HUES64 (cell line): ENCODE measurements around the gene AGPAT1.
A peak's percentile ranks its signal among the peaks of the same experiment; 100 is the strongest.

ENCODE experiments used
- H3K27ac ChIP-seq: 2 replicates; pipeline ENCODE4 v1.7.0; 2013; ENCODE audit warnings: low read depth, low read length, inconsistent platforms
- H3K27me3 ChIP-seq: 2 replicates; pipeline ENCODE4 v1.6.1; 2013; ENCODE audit warnings: mild to moderate bottlenecking, low read length; ENCODE audit not compliant: insufficient read depth
- H3K36me3 ChIP-seq: 2 replicates; pipeline ENCODE4 v1.6.1; 2013; ENCODE audit warnings: mild to moderate bottlenecking, low read length; ENCODE audit not compliant: insufficient read depth
- H3K4me1 ChIP-seq: 2 replicates; pipeline ENCODE4 v1.6.1; 2013; ENCODE audit warnings: mild to moderate bottlenecking, low read length, moderate library complexity; ENCODE audit not compliant: insufficient read depth
- H3K4me3 ChIP-seq: 2 replicates; pipeline ENCODE4 v1.5.1; 2013; ENCODE audit warnings: mild to moderate bottlenecking, low read length, moderate library complexity
- H3K9ac ChIP-seq: 2 replicates; pipeline ENCODE4 v1.6.1; 2013; ENCODE audit warnings: mild to moderate bottlenecking, low read depth, low read length
- H3K9me3 ChIP-seq: 2 replicates; pipeline ENCODE4 v1.6.1; 2013; ENCODE audit warnings: low read depth, low read length; ENCODE audit not compliant: insufficient read depth
- WGBS: fragments of 150-250, 120-280 bp; methylation state at CpG from one replicate; pipeline ENCODE4 v1.1.7; 2013; ENCODE audit warnings: missing lambda C conversion rate; 5-methylcytosine and 5-hydroxymethylcytosine counted together

AGPAT1 gene

DNA sequence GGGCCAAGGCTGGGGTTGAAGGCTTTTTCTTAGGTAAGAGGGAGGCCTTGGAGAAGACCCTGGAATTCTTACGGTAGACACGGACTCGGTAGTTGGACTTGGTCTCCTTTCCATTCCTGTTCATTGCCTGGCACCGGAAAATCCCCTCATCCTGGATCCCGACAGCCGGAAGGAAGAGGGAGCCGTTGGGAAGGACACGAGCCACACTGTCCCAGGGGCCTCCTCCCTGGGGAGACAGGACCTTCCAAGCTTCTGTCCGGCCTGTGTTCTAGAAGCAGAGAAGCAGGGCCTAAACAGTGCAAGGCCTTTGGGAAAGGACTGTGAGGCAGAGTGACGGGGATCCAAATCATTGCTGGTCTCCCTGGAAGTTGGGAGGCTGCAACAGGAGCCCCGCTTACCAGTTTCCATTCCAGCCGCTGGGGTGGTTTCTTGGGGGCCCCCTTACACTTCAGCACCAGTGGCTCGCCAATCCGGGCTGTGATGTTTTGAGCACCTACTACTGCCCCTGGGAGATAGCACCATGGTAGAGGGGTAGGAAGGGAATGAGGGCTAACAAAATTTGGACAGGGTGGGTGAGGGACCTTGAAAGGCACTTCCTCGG lies 7.7 kb upstream of the AGPAT1 start:
- WGBS, result 94% methylated on average over 15 of the region's 15 CpGs
- Histone ChIP-seq H3K9me3 (no peaks in the 10 kb centered on the region), H3K4me3 (no peak overlapping the region), H3K27me3 (no peaks in the 10 kb centered on the region), H3K27ac (no peak overlapping the region; the same call in 1 of the 2 replicates), H3K9ac (no peak overlapping the region), H3K4me1 (no peaks in the 10 kb centered on the region), H3K36me3 (peaks cover 62% of the 10 kb centered on the region)

DNA sequence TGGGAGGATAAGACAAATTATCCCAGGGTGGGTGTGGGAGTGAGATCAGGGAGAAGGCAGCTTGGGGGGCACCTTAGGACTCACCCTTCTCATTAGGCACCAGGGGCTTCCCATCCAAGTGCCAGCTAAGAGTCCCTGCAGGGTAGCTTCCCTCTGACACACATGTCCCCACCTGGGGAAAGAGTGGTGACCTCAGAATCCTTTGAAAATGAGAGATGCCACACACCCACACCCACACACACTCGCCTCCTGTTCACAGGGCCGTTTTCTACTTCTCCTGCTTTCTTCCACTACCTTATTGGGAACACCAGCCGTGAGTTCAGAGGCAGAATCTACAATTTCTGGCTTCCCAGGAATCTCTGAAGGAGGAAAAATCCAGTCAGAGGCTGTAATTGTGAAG lies 7.1 kb upstream of the AGPAT1 start:
- Histone ChIP-seq H3K4me3 (no peak overlapping the region), H3K9me3 (no peaks in the 10 kb centered on the region), H3K4me1 (no peaks in the 10 kb centered on the region), H3K27me3 (no peaks in the 10 kb centered on the region), H3K27ac (no peak overlapping the region; the same call in 1 of the 2 replicates), H3K36me3 (peaks cover 60% of the 10 kb centered on the region), H3K9ac (no peak overlapping the region)
- 92% methylated on average over 3 of the region's 3 CpGs for WGBS

DNA sequence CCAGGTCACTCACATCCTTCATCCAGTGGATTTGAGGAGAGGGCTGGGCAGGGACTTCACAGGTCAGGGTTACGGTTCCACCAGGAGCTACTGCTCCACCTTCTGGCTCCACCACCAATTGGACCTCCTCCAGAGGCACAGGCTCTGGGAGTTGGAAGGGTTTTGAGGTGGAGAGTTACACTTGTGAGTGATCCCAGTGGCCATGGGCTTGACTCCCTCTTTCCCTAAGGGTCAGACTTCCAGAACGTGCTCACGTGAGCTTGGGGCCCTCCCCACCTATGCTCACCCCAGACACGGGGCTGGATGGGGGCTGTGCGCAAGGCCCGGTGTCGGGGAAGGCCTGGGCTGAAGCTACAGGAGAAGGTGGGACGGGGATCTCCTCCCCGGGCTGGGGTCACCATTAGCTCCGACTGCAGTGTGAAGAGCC lies 6.7 kb upstream of the AGPAT1 start:
- Histone ChIP-seq H3K4me1 (no peaks in the 10 kb centered on the region), H3K9ac (no peak overlapping the region), H3K9me3 (no peaks in the 10 kb centered on the region), H3K4me3 (no peak overlapping the region), H3K27me3 (no peaks in the 10 kb centered on the region), H3K36me3 (peaks cover 56% of the 10 kb centered on the region), H3K27ac (no peak overlapping the region)
- WGBS, result 94% methylated on average over 10 of the region's 10 CpGs

DNA sequence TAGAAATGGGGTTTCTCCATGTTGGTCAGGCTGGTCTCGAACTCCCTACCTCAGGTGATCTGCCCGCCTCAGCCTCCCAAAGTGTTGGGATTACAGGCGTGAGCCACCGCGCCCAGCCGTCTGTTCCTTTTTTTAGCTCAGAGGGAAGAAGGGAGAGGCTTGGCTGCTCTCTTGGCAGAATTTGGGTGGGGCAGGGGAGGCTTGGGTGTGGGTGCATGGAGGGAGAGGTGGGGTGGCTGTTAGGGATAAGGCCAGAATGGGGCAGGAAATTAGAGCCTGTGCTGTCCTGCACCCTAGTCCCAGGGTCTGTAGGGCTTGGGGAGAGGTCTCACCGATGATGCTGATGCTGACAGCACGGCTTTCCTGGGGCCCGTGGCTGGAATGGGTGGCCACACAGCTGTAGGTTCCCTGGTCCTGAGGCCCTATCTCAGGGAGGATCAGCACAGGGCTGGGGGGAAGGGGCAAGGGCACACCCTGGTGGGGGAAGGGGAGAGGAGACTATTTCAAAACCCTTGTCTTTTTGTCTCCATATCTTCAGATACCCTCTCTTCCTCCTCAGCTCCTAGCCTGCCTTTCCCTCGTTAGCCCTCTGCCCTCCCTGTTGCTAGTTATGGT lies 6.1 kb upstream of the AGPAT1 start:
- H3K36me3 ChIP-seq, result peaks cover 50% of the 10 kb centered on the region

DNA sequence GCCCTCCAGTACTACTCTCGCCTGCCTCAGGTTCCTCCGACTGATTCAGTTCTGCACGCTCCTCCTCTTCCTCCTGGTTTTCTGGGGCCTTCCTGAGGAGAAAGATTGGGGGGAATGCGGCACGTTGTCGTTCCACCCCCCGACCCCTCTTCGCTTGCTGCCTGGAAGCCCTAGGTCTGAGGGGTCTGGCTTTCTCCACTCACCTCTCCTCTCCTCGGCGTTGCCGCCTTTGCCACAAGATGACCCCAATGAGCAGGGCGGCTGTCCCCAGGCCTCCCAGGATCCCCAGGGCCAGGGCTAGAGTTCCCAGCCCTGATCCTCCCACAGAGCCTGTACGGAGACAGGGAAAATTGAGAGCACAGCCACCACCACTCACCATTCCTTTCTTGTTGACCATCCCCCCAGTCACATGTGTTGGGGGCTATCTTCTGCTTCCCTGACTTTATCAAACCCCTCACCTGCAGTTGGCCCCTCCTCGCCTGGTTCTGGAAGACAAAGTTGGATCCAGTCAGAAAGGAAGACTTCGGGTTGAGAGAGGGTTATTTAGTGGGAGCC lies 5.3 kb upstream of the AGPAT1 start:
- Histone ChIP-seq H3K27ac (no peak overlapping the region), H3K4me3 (no peak overlapping the region), H3K36me3 (peaks cover 42% of the 10 kb centered on the region), H3K4me1 (no peaks in the 10 kb centered on the region), H3K27me3 (no peaks in the 10 kb centered on the region), H3K9me3 (no peaks in the 10 kb centered on the region), H3K9ac (no peak overlapping the region)
- WGBS, result 93% methylated on average over 15 of the region's 15 CpGs

More for the DNA sequence above, 6.1 kb upstream of the AGPAT1 start:
- no peaks in the 10 kb centered on the region for H3K4me1 ChIP-seq
- H3K9me3 ChIP-seq, result no peaks in the 10 kb centered on the region
- H3K9ac ChIP-seq, result no peak overlapping the region
- no peak overlapping the region for H3K27ac ChIP-seq
- no peaks in the 10 kb centered on the region for H3K27me3 ChIP-seq
- 95% methylated on average over 10 of the region's 10 CpGs for WGBS
- H3K4me3 ChIP-seq, result no peak overlapping the region

DNA sequence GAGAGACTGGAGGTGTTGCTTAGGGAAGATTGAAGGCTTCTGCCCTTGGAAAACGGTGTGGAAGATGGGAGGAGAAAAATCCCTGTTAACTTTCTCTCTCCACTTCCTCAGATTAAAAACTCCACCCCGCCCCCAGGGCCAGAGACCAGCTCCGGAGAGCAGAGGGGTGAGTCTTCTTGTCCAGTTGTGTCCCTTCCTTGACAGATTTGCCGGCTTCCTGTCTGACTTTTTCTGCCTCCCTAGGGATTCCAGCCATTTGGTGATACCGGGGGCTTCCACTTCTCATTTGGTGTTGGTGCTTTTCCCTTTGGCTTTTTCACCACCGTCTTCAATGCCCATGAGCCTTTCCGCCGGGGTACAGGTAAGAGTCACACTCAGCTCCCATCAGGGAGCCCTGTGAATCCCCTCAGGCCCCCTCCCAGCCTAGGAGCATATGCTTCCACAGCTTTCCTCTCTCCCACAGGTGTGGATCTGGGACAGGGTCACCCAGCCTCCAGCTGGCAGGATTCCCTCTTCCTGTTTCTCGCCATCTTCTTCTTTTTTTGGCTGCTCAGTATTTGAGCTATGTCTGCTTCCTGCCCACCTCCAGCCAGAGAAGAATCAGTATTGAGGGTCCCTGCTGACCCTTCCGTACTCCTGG lies 4.0 kb upstream of the AGPAT1 start:
- Histone ChIP-seq H3K27ac (no peak overlapping the region), H3K27me3 (no peaks in the 10 kb centered on the region), H3K36me3 (peaks cover 37% of the 10 kb centered on the region), H3K4me1 (peaks cover 3% of the 10 kb centered on the region; the same call in 1 of the 2 replicates), H3K9me3 (no peaks in the 10 kb centered on the region), H3K4me3 (no peak overlapping the region; the same call in 1 of the 2 replicates), H3K9ac (no peak overlapping the region)
- WGBS, result 96% methylated on average over 9 of the region's 10 CpGs

DNA sequence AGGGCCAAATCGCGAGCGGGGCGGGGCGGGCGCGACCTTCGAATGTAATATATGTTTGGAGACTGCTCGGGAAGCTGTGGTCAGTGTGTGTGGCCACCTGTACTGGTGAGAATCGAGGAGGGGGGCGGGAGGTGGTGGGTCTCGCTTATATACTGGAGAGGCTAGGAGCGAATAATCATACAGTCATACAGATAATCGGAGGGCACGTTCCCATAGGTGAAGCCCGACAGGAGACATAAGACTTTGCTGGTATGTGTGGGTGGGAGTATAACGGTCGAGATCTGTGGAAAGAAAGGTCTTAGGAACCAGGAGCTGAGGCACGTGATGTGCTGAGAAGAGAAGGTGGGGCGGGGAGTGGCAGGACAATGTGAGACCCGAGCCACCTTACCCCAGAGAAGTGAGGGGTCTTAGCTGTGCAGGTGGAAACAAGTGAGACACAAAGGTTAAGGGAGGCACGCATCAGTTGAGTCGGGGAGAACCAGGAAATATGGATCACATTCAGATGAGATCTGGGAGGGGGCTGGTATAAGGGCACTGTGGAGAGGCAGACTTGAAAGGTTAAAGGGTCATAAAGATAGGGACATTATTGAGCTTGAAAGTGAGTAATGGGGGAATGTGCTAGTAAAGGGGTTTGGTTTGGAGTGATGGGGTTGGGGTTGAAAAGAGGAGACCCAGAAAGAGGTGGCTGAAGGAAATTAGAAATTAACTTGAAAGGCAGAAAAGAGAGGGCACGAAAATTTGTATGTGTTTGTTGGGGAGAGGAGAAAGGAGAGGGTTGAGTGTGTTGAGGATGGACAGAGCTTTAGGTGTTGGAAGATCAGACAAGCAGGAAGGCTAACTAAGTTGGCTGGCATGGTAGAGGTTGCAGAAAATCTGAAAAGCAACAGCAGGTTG lies 2.9 kb upstream of the AGPAT1 start:
- Histone ChIP-seq H3K27me3 (no peaks in the 10 kb centered on the region), H3K4me3 (peak overlapping the region; percentile 97), H3K36me3 (peaks cover 39% of the 10 kb centered on the region), H3K4me1 (peaks cover 6% of the 10 kb centered on the region; the same call in 1 of the 2 replicates), H3K9ac (peak overlapping the region; percentile 85), H3K27ac (peak overlapping the region; percentile 98), H3K9me3 (no peaks in the 10 kb centered on the region)
- WGBS, result 5% methylated on average over 24 of the region's 24 CpGs

DNA sequence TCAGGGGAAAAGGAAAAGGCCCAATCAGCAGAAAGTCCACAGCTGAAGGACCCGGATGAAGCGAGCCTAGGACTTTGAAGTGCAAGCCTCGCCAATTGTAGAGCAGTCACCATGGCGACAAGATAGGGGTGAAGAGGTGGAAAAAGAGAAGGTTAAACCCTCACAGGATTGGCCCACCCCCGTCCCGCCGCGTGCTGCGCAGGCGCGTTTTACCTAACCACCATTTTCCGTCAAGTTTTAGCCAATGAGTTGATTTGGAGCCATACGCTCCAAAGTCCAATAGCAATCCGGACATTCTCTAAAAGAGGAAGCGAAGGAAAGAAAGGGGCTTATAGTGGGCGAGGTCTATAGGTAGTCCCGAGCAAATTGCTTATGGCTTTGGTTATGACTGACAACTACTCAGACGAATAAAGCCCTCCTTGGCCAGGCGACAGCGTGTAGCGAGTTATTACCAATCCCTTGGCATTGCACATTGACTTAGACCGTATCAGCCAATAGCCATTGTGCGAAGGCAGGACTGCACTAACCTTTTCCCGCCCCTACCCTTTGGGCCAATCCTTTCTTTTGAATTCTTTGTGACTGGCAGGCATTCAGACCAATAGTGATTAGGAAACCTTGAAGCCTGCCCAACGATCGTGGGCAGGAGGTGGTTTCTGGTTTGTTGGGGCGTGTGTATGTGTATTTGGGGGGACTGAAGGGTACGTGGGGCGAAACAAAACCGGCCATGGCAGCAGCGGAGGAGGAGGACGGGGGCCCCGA lies 2.1 kb upstream of the AGPAT1 start, which contains the start of gene RNF5:
TSS of gene RNF5 (plus strand) at position 618 of the 759 bp plus-strand sequence. CDS start at position 725, 107 bp downstream.
- no peaks in the 10 kb centered on the region for H3K27me3 ChIP-seq
- peak within 1 kb of the TSS; percentile 85 for H3K9ac ChIP-seq
- H3K27ac ChIP-seq, result peak within 1 kb of the TSS; percentile 98
- peaks cover 12% of the 10 kb centered on the region; the same call in 1 of the 2 replicates for H3K4me1 ChIP-seq
- under 1% methylated on average over 33 of the region's 33 CpGs for WGBS
- H3K36me3 ChIP-seq, result peaks cover 36% of the 10 kb centered on the region
- no peaks in the 10 kb centered on the region for H3K9me3 ChIP-seq
- peak within 1 kb of the TSS; percentile 97 for H3K4me3 ChIP-seq

DNA sequence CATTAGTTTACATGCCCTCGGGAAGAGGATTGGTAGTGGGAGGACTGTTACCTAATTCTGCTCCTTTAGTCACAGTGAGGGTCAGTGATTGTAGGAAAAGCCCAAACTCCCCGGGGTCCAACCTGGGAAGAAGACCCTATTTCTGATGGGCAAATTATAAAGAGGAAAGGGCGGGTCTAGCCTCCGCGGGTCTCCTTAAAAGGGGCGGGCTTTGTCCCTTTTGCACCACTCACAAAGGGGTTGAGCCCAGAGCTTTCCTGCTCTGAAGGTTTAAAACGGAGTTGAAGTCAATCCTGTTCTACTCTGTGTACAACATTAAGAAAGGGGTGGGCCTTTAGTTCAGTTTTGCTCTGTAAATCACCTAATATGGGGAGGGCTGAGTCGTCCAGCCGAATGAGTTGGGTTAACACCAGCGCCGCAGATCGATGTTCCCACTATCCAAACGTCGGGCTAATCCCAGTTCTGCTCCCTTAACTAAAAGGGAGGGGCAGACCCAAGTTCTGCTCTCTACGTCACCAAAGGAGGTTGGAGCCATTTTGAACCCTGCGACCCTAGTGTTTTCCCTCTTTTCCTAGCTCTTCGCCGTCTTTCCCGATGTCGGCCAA lies 1.4 kb upstream of the AGPAT1 start:
- peak overlapping the region; percentile 98 for H3K27ac ChIP-seq
- H3K4me1 ChIP-seq, result peaks cover 12% of the 10 kb centered on the region; the same call in 1 of the 2 replicates
- 0% methylated on average over 20 of the region's 20 CpGs for WGBS
- H3K9me3 ChIP-seq, result no peaks in the 10 kb centered on the region
- peak overlapping the region; percentile 85 for H3K9ac ChIP-seq
- no peaks in the 10 kb centered on the region for H3K27me3 ChIP-seq
- peak overlapping the region; percentile 97 for H3K4me3 ChIP-seq
- peaks cover 33% of the 10 kb centered on the region for H3K36me3 ChIP-seq
